GM12891 (cell line): ENCODE data around the gene MTFMT.
A peak's percentile ranks its signal among the peaks of the same experiment; 100 is the strongest.
"Not testable (repeated sequence)": the region's sequence is repeated elsewhere in the genome, so short reads cannot be mapped to it uniquely, and the experiment has no call there.

ENCODE experiments used
- DNase-seq: peaks from one replicate; pipeline ENCODE4 v3.0.0; 2011; ENCODE audit warnings: low spot score; ENCODE audit not compliant: insufficient read length
- FAIRE-seq: peaks from 2 replicates; lab custom pipeline; 2011; peaks lifted over from hg19 to GRCh38; lab: Jason Lieb, UNC
- PAX5 ChIP-seq: IDR thresholded peaks from 2 replicates; pipeline ENCODE4 v1.6.1; 2011; ENCODE audit warnings: low read length, moderate library complexity, mild to moderate bottlenecking; ENCODE audit not compliant: insufficient read depth, severe bottlenecking
- POLR2A ChIP-seq: IDR thresholded peaks from 2 replicates; pipeline ENCODE4 v1.6.1; 2011; ENCODE audit warnings: low read depth, low read length, control low read depth
- POLR2AphosphoS5 ChIP-seq: IDR thresholded peaks from 2 replicates; pipeline ENCODE4 v1.6.1; 2011; ENCODE audit warnings: low read depth, low read length, control low read depth
- POU2F2 ChIP-seq: IDR thresholded peaks from 2 replicates; pipeline ENCODE4 v1.6.1; 2011; ENCODE audit warnings: low read depth, mild to moderate bottlenecking, control low read depth, low read length, moderate library complexity
- SPI1 ChIP-seq: IDR thresholded peaks from 2 replicates; pipeline ENCODE4 v1.6.1; 2011; ENCODE audit warnings: low read depth, low read length, control low read depth
- TAF1 ChIP-seq: IDR thresholded peaks from 2 replicates; pipeline ENCODE4 v1.6.1; 2011; ENCODE audit warnings: low read depth, low read length, control low read depth

MTFMT gene

DNA sequence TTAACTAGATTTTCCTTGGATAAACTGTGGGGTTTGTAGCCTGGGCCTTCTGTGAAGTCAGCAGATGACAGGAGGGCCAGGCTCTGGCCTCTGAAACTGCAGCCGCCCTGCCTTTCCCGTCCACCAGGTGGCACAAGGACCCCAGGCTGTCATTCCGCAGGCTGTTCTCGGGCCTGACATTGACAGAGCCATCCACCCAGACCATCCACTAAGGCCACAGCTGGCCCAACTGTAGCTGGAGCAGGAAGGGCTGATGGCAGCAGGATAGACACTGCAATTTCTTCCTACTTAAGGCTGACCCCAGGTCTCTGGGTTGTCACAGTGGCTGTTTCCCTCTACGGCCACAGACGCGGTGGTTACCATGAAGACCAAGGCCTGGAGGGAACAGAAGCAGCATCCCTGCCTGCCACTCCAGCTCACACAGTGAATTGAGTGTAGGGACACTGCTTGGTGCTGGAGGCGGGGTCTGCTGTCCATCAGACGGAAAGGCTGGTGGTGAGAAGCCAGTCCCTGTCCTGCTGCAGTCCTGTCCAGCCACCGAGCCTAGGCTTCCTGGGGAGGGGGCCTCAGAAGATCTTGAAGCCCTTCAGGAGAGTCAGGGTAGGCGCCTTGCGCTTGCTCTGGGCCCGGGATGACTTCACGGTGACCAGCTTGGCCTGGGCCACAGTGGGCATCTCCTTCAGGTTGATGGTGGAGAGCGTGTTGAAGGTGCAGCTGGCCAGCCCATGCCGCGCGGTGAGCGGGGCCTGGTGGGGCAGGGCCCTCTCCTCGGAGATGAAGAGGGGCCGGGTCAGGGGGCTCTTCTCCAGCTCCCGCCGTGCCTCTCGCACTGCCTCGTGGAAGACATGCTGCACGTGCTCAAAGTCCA, 25.1 kb upstream of the MTFMT start:
- FAIRE-seq (peak; percentile 87), DNase-seq (peak; percentile 89)
- no peak for TF ChIP-seq POU2F2
- TF ChIP-seq PAX5, result no peak
- no peak for TF ChIP-seq POLR2AphosphoS5
- no peak for TF ChIP-seq POLR2A
- no peak for TF ChIP-seq SPI1
- TF ChIP-seq TAF1, result no peak

DNA sequence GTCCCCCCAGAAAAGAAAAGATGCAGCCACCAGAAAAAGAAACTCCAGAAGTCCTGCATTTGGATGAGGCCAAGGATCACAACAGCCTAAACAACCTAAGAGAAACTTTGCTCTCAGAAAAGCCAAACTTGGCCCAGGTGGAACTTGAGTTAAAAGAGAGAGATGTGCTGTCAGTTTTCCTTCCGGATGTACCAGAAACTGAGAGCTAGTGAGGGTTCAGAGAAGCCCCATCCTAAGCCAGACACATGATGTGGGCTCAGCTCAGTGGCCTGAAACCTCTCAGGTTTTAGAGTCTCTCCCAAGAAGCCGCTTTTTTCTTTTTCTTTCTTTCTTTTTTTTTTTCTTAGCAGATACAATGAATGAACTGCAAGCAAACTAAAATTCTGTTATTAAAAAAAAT, 23.5 kb upstream of the MTFMT start:
- DNase-seq (no peak), FAIRE-seq (no peak)
- TF ChIP-seq SPI1 (no peak), POLR2AphosphoS5 (no peak), PAX5 (no peak), POU2F2 (no peak), TAF1 (no peak), POLR2A (no peak)

DNA sequence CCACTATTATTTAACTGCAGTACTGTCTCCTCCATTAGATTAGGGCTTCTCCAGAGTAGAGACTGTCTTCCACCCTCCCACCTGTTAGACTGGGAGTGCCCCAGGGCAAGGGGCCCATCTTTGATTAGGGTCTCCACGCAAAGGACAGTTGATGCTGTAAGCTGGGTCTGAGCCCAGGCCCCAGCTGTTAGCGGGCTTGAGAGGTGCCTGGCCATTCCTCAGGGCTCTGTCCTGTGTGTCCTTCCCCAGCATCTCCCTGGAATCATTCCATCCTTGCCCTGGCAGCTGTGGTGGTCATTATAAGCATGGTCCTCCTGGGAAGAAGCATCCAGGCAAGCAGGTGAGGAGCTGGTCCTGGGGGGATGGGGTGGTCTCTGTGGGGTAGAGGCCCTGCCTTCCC, 21.8 kb upstream of the MTFMT start:
- FAIRE-seq (no peak), DNase-seq (no peak)
- TF ChIP-seq PAX5, result no peak
- no peak for TF ChIP-seq TAF1
- TF ChIP-seq POLR2A, result no peak
- TF ChIP-seq SPI1, result no peak
- no peak for TF ChIP-seq POLR2AphosphoS5
- TF ChIP-seq POU2F2, result no peak

DNA sequence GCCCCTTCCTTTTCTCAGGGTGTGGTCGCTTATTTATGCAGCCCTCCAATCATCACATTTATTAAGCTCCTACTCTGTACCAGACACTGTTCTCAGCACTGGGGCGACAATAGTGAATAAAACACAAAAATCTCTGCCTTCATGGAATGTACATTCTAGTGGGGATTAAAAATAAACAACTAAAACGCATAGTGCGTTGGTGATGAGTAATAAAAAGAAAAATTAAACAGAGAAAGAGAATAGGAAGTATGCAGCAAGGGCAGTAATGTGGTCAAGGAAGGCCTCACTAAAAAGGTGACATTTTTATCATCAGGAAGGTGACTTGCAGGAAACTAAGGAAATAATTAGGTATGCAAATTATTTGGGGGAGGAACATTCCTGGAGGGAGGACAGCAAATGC, 20.8 kb upstream of the MTFMT start:
- no peak for TF ChIP-seq PAX5
- no peak for TF ChIP-seq TAF1
- TF ChIP-seq POU2F2, result no peak
- TF ChIP-seq SPI1, result no peak
- no peak for TF ChIP-seq POLR2A
- TF ChIP-seq POLR2AphosphoS5, result no peak
- no peak for FAIRE-seq

DNA sequence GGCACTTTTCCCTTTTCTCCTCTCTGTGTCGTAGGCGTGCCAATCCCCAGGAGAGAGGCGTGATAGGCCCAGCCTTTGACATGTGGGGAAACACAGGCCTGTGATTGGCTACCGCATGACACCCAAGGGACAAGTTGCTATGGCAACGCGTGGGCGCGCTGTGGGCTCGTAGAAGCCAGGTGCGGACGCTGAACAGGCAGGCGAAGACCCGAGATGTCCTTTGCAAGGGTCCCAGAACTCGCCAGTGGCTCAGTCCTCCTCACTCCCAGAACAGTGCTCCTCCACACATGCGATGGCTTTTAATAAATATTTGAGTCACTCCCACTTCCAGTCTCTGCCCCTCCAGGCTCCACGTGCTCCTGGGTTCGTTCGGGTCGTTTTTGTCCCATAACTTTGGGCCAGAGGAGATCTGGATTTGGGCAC, 20.0 kb upstream of the MTFMT start:
- FAIRE-seq (peak; percentile 89), DNase-seq (peak; percentile 89)
- TF ChIP-seq POLR2AphosphoS5, result no peak
- TF ChIP-seq PAX5, result no peak
- no peak for TF ChIP-seq SPI1
- no peak for TF ChIP-seq POU2F2
- TF ChIP-seq POLR2A, result no peak
- no peak for TF ChIP-seq TAF1

More for the DNA sequence above, 20.8 kb upstream of the MTFMT start:
- DNase-seq, result no peak

DNA sequence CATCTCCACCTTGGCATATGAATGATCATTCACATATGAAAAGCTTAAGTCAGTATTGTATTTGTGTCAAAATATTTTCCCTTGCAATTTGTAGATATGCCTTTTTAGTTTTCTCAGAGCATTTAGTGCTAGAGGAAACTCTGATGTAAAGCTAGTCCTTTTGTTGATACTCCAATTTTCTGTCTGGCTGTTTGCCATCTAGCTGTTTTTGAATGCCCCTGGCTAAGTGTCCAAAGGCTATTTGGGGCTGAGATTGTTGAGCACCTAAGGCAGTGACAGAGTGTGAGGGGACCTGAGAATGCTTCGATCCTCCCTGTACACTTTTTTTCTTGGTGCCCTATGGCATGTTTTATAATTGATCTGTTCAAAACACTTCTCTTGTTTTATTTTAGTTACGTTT, 18.8 kb upstream of the MTFMT start:
- no peak for TF ChIP-seq POLR2A
- no peak for TF ChIP-seq TAF1
- TF ChIP-seq POU2F2, result no peak
- no peak for TF ChIP-seq POLR2AphosphoS5
- no peak for TF ChIP-seq PAX5
- TF ChIP-seq SPI1, result no peak
- FAIRE-seq, result no peak
- DNase-seq, result no peak

DNA sequence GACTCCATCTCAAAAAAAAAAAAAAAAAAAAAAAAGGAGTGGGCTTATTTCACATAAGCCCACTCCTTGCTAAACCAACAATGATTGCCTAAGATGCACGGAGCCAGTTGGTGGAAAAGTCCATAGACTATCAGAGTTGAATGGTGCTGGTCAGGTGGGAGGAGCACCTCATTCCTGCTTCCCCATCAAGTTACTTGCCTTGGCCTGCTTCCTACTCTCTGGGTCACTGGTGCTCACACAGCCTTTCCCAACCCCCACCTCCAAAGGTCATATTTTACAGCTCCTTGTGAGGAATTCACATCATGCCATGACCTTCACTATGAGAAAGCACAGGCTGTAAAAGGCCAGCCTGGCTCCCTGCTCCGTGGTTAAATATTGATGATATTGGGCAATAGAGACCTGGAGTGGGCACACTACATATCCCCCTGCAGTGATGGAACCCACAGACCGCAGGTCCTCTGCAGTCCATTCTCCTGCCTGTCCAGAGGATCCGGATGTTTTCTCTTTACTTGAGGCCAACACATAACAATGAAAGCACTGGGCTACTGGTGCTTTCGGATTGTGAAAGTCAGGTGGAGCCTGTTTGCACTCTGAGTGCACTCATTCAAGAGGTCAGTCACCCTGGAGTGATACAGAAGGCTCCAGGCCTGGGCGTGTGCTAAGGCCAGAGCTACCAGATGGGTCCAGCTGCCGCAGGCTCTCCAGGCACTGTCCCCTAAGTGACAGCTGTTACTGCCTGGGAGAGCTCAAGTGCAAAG, 15.5 kb upstream of the MTFMT start, which contains the start of gene SLC51B:
Gene SLC51B (plus strand): TSS at position 664 of the 758 bp plus-strand sequence. CDS start 4,618 bp downstream, outside the sequence.
- DNase-seq, result no peak
- TF ChIP-seq POU2F2 (no peak), POLR2A (no peak), TAF1 (no peak), SPI1 (no peak), POLR2AphosphoS5 (no peak), PAX5 (no peak)
- no peak for FAIRE-seq

DNA sequence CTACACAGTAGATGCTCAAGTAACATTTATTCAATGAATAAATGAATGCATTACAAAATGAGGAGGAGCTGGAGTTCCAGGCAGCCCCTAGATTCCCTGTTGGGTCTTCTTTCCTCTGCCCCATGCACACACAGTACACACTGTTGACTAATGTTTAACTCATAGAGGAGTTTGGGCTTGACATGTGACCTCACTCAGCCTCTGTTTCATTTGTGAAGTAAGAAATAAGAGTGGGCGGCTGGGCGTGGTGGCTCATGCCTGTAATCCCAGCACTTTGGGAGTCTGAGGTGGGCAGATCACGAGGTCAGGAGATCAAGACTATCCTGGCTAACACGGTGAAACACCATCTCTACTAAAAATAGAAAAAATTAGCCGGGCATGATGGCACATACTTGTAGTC, 14.8 kb upstream of the MTFMT start:
- not testable (repeated sequence) for FAIRE-seq

DNA sequence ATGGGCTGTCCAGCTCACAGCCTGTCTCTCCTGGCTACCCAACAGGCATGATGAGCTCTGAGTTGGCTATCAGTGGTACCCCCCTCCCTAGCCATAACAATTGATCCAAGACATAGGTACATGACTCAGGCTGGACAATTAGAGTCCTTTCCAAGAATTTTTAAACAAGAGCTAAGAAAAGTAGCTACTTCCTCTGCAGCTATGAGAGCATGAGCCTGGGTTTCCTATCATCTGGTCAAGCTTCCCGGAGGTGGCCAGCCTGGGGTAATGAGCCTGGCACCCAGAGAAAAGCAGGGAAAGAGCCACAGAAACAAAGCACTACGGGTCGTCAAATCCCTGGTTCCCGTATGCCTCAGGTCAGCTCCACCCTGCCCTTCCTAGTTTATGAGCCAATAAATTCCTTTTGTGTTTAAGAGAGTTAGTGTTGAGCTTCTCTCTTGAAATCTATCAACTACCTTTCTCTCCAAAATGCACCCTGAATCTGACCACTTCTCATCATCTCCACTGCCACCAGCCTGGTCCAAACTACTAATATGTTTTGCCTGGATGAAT, 13.4 kb upstream of the MTFMT start:
- FAIRE-seq (no peak), DNase-seq (no peak)
- TF ChIP-seq PAX5 (no peak), POLR2AphosphoS5 (no peak), SPI1 (no peak), POU2F2 (no peak), POLR2A (no peak), TAF1 (no peak)

More for the DNA sequence above, 14.8 kb upstream of the MTFMT start:
- DNase-seq, result not testable (repeated sequence)

DNA sequence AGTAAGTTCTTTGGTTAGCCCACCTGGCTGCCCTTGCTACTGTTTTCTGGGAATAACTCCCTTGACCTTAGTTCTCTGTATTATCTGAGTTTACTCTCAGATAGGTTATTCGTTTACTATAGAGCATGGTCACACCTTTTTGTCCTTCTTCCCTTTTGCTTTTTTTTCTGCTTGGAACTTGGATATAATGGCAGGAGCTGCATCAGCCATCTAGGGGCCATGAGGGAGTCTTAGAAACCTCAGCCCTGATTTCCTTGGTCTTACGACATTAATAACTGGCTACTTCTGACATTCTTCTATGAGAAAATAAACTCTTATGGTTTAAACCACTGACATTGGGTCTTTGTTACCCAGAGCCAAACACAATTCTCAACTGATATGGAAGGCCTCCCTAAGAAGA, 12.3 kb upstream of the MTFMT start:
- no peak for FAIRE-seq
- DNase-seq, result no peak
- TF ChIP-seq POLR2AphosphoS5 (no peak), POU2F2 (no peak), PAX5 (no peak), TAF1 (no peak), SPI1 (no peak)
